Endothelial cell (in vitro differentiated cells): ENCODE data around the gene PDXDC1. TPM values are rescaled to one million over a fixed set of nuclear protein-coding genes. Genes with fewer than 3 reads are reported as not detected.
"Not testable (repeated sequence)": the region's sequence is repeated elsewhere in the genome, so short reads cannot be mapped to it uniquely, and the experiment has no call there.

Experiments used
- DNase-seq: peaks from one replicate; pipeline ENCODE4 v3.0.0; 2021; ENCODE audit warnings: low spot score
- H3K27ac Mint-ChIP-seq: one replicate; pipeline ENCODE4 v1.8.0; 2021; ENCODE audit warnings: mixed read lengths, inconsistent platforms; ENCODE audit not compliant: unreplicated experiment
- H3K27me3 Mint-ChIP-seq: one replicate; pipeline ENCODE4 v1.8.0; 2021; ENCODE audit warnings: mild to moderate bottlenecking, moderate library complexity, mixed read lengths, inconsistent platforms; ENCODE audit not compliant: unreplicated experiment
- H3K36me3 Mint-ChIP-seq: one replicate; pipeline ENCODE4 v1.8.0; 2021; ENCODE audit warnings: mild to moderate bottlenecking, low read depth, mixed read lengths, inconsistent platforms; ENCODE audit not compliant: unreplicated experiment
- H3K4me1 Mint-ChIP-seq: one replicate; pipeline ENCODE4 v1.8.0; 2021; ENCODE audit warnings: mild to moderate bottlenecking, mixed read lengths, inconsistent platforms; ENCODE audit not compliant: unreplicated experiment
- H3K4me3 Mint-ChIP-seq: one replicate; pipeline ENCODE4 v1.8.0; 2021; ENCODE audit warnings: mild to moderate bottlenecking, mixed read lengths, inconsistent platforms; ENCODE audit not compliant: unreplicated experiment
- H3K9me3 Mint-ChIP-seq: one replicate; pipeline ENCODE4 v1.8.0; 2021; ENCODE audit warnings: mixed read lengths, inconsistent platforms; ENCODE audit not compliant: unreplicated experiment
- total RNA-seq: library from RNA; stranded (reverse); fragmentation: NEBNext Ultra II Directional; extraction: Animal tissue kit (Norgen Biotek cat#: 25700); gene quantifications from one replicate; pipeline ENCODE4 v1.2.1, GENCODE V29; 2021; ENCODE audit not compliant: unreplicated experiment
- TF ChIP-seq, protein P1 (sequence below): fragments of 200-600 bp; sonication (generic); IDR thresholded peaks from one replicate; pipeline ENCODE4 v1.5.0; 2021; ENCODE audit warnings: antibody characterized with exemption; ENCODE audit not compliant: unreplicated experiment

PDXDC1 gene
- total RNA-seq, 1 donor from 2014 or later: 54.8 TPM

- no peaks in the 10 kb centered on the region for H3K9me3 Mint-ChIP-seq
- H3K27ac Mint-ChIP-seq: no peak overlapping the region
- H3K4me3 Mint-ChIP-seq: no peak overlapping the region
- TF ChIP-seq, protein P1, sequence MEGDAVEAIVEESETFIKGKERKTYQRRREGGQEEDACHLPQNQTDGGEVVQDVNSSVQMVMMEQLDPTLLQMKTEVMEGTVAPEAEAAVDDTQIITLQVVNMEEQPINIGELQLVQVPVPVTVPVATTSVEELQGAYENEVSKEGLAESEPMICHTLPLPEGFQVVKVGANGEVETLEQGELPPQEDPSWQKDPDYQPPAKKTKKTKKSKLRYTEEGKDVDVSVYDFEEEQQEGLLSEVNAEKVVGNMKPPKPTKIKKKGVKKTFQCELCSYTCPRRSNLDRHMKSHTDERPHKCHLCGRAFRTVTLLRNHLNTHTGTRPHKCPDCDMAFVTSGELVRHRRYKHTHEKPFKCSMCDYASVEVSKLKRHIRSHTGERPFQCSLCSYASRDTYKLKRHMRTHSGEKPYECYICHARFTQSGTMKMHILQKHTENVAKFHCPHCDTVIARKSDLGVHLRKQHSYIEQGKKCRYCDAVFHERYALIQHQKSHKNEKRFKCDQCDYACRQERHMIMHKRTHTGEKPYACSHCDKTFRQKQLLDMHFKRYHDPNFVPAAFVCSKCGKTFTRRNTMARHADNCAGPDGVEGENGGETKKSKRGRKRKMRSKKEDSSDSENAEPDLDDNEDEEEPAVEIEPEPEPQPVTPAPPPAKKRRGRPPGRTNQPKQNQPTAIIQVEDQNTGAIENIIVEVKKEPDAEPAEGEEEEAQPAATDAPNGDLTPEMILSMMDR: no peak
- no peak for DNase-seq
- H3K4me1 Mint-ChIP-seq: peaks cover 12% of the 10 kb centered on the region
- H3K36me3 Mint-ChIP-seq: no peaks in the 10 kb centered on the region
- H3K27me3 Mint-ChIP-seq: peaks cover 3% of the 10 kb centered on the region
Observed at GRCh38 chr16:14961405-14962186, 13.2 kb upstream of the PDXDC1 start.

GRCh38 chr16:14963281-14964173 lies 11.3 kb upstream of the PDXDC1 start:
- TF ChIP-seq, protein P1: no peak
- Mint-ChIP-seq H3K9me3 (no peaks in the 10 kb centered on the region), H3K36me3 (no peaks in the 10 kb centered on the region), H3K4me1 (peaks cover 12% of the 10 kb centered on the region), H3K4me3 (no peak overlapping the region), H3K27me3 (peaks cover 3% of the 10 kb centered on the region), H3K27ac (no peak overlapping the region)
- no peak for DNase-seq

- H3K36me3 Mint-ChIP-seq: no peaks in the 10 kb centered on the region
- H3K9me3 Mint-ChIP-seq: no peaks in the 10 kb centered on the region
- H3K27ac Mint-ChIP-seq: no peak overlapping the region
- H3K4me3 Mint-ChIP-seq: no peak overlapping the region
- peaks cover 1% of the 10 kb centered on the region for H3K27me3 Mint-ChIP-seq
- H3K4me1 Mint-ChIP-seq: peaks cover 7% of the 10 kb centered on the region
- DNase-seq: no peak
- TF ChIP-seq, protein P1: no peak
Observed at GRCh38 chr16:14965328-14965727, 9.5 kb upstream of the PDXDC1 start.

DNA sequence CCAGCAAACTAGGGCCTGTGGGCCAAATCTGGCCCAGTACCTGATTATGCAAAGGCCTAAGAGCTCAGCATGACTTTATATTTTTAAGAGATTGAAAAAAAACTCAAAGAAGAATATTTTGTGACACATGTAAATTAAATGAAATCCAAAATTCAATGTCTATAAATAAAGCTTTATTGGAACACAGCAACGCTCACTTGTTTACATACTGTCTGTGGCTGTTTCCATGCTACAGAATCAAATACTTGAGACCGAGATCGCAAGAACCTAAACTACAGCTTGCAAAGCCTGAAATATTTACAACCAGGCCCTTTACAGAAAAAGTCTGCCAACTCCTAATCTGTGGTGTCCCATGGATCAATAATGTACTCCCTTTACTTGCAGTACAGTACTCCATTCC lies 5.0 kb upstream of the PDXDC1 start:
- H3K4me3 Mint-ChIP-seq, H3K27me3 Mint-ChIP-seq, DNase-seq, H3K36me3 Mint-ChIP-seq, H3K4me1 Mint-ChIP-seq, H3K27ac Mint-ChIP-seq, H3K9me3 Mint-ChIP-seq: not testable (repeated sequence)

DNA sequence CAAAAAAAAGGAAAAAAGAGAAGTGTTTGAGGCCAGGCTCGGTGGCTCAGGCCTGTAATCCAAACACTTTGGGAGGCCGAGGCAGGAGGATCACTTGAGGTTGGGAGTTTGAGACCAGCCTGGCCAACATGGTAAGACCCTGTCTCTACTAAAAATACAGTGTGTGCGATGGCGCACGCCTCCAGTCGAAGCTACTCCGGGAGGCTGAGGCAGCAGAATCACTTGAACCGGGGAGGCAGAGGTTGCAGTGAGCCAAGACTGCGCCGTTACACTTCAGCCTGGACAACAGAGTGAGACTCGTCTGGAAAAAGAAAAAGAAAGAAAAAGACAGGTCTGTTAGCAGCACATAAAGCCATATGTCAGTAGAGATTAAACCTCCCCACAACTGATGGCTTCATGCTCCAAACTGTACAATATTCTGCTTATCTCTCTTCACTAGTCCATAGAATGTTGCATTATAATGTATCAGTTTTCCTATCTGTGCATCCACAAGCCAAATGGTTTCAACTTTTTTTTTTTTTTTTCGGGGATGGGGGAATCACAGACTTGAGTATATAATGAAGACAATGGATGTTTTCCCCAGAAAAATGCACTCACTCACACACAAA lies 3.1 kb upstream of the PDXDC1 start:
- H3K4me1 Mint-ChIP-seq: peaks cover 13% of the 10 kb centered on the region
- H3K9me3 Mint-ChIP-seq, H3K4me3 Mint-ChIP-seq, H3K27ac Mint-ChIP-seq, H3K36me3 Mint-ChIP-seq, DNase-seq, H3K27me3 Mint-ChIP-seq: not testable (repeated sequence)

DNA sequence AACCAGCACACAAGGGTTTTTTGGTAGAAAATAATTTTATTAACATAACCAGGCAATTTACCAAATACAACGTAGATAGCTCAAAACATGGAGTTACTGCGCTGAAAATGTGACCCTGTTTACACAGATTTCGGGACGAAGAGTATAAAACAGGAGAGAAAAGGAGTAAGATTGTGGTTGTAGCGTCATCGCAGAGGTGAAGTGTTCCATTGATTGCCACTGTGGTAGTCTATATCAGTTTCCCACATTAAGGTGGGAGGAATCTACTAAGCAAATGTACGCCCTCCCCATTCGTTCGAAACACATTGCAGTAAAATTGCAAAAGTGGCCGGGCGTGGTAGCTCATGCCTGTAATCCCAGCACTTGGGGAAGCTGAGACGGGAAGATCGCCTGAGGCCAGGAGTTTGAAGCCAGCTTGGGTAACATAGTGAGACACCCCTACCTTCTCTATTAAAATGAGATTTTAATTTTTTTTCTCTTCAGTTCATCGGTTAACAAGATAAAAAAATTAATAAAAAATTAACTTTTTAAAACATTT lies 972 bp upstream of the PDXDC1 start:
- H3K9me3 Mint-ChIP-seq, H3K27ac Mint-ChIP-seq, H3K36me3 Mint-ChIP-seq, H3K27me3 Mint-ChIP-seq, DNase-seq: not testable (repeated sequence)
- Mint-ChIP-seq H3K4me1 (peaks cover 13% of the 10 kb centered on the region), H3K4me3 (peak overlapping the region; percentile 83)

GRCh38 chr16:14974331-14974655 lies 533 bp upstream of the PDXDC1 start:
- not testable (repeated sequence) for H3K36me3 Mint-ChIP-seq, H3K27me3 Mint-ChIP-seq, H3K9me3 Mint-ChIP-seq, DNase-seq
- Mint-ChIP-seq H3K4me3 (peak overlapping the region; percentile 93), H3K4me1 (peaks cover 13% of the 10 kb centered on the region), H3K27ac (peak overlapping the region; percentile 15)
